NCI-H2107 treated with DMSO at 0.1 percent for 48 hours (cell line): Measurements from ENCODE around the gene ZNRF2.

Source experiments
- DNase-seq: peaks from one replicate; lab custom pipeline; 2025; ENCODE audit not compliant: unreplicated experiment; lab: John Stamatoyannopoulos, UW

The ZNRF2 gene

GRCh38 chr7:30284298-30285066, at the start of gene ZNRF2:
ZNRF2 (plus strand) TSS chr7:30284597; CDS start chr7:30285358, 761 bp downstream.
- DNase-seq = peak; percentile 97

GRCh38 chr7:30237271-30237695, 47.1 kb upstream of the ZNRF2 start:
- DNase-seq = no peak

GRCh38 chr7:30238721-30239441, 45.5 kb upstream of the ZNRF2 start:
- DNase-seq = peak; percentile 60

- no peak for DNase-seq
Measured at GRCh38 chr7:30240106-30240800, 44.1 kb upstream of the ZNRF2 start.

- DNase-seq = no peak
Measured at GRCh38 chr7:30241767-30242166, 42.6 kb upstream of the ZNRF2 start.

- DNase-seq = no peak
Measured at GRCh38 chr7:30244340-30244739, 40.1 kb upstream of the ZNRF2 start.

GRCh38 chr7:30245913-30246312, 38.5 kb upstream of the ZNRF2 start:
- DNase-seq = no peak

GRCh38 chr7:30246392-30246791, 38.0 kb upstream of the ZNRF2 start:
- no peak for DNase-seq

- peak; percentile 78 for DNase-seq
Measured at GRCh38 chr7:30247541-30248401, 36.6 kb upstream of the ZNRF2 start.

GRCh38 chr7:30249316-30249715, 35.1 kb upstream of the ZNRF2 start:
- DNase-seq = no peak

GRCh38 chr7:30249986-30250774, 34.2 kb upstream of the ZNRF2 start:
- no peak for DNase-seq

- no peak for DNase-seq
Measured at GRCh38 chr7:30251708-30252329, 32.6 kb upstream of the ZNRF2 start.

GRCh38 chr7:30252885-30253795, 31.3 kb upstream of the ZNRF2 start:
- DNase-seq = peak; percentile 30

- DNase-seq = no peak
Measured at GRCh38 chr7:30253796-30254165, 30.6 kb upstream of the ZNRF2 start.

GRCh38 chr7:30254248-30254647, 30.1 kb upstream of the ZNRF2 start:
- DNase-seq = no peak

GRCh38 chr7:30254717-30255063, 29.7 kb upstream of the ZNRF2 start:
- DNase-seq = no peak

GRCh38 chr7:30255064-30255769, 29.2 kb upstream of the ZNRF2 start:
- DNase-seq = no peak

GRCh38 chr7:30256349-30256858, 28.0 kb upstream of the ZNRF2 start:
- no peak for DNase-seq
